ENCODE data around the gene ZNF391.

Gene ZNF391

GRCh38 chr6:27451660-27452390 lies 63.3 kb downstream of the ZNF391 start:
- Histone ChIP-seq H3K27ac (ENCODE audit: low read length) (no peak overlapping the region), H4K20me1 (ENCODE audit: insufficient read depth, low read length) (no peaks in the 10 kb centered on the region), H3K9ac (ENCODE audit: low read length) (no peak overlapping the region), H3K36me3 (replicated peaks; ENCODE audit: insufficient read depth, low read length) (peaks cover 61% of the 10 kb centered on the region), H3K4me2 (ENCODE audit: low read depth, low read length) (no peak overlapping the region), H3K4me3 (ENCODE audit: low read length) (no peak overlapping the region), H2AFZ (ENCODE audit: low read length) (no peak overlapping the region), H3K27me3 (replicated peaks; ENCODE audit: insufficient read depth, low read length) (no peaks in the 10 kb centered on the region), H3K4me1 (ENCODE audit: low read length) (no peaks in the 10 kb centered on the region), H3K9me3 (replicated peaks; ENCODE audit: insufficient read depth, low read length) (peaks cover 5% of the 10 kb centered on the region; the same call in 1 of the 2 replicates), H3F3A (ENCODE audit: insufficient read depth, low read length) (no peaks in the 10 kb centered on the region), H3K9me2 (replicated peaks; ENCODE audit: insufficient read depth, low read length) (no peaks in the 10 kb centered on the region), H3K79me2 (ENCODE audit: low read length) (no peaks in the 10 kb centered on the region)
- no peak for DNase-seq
- TF ChIP-seq EZH2 (optimal IDR thresholded peaks at IDR 0.05; ENCODE audit: low read depth, low read length) (no peak), EZH2phosphoT487 (IDR thresholded peaks at IDR 0.05; ENCODE audit: low read length) (no peak), CTCF (IDR thresholded peaks at IDR 0.05; ENCODE audit: low read length) (no peak)

DNA sequence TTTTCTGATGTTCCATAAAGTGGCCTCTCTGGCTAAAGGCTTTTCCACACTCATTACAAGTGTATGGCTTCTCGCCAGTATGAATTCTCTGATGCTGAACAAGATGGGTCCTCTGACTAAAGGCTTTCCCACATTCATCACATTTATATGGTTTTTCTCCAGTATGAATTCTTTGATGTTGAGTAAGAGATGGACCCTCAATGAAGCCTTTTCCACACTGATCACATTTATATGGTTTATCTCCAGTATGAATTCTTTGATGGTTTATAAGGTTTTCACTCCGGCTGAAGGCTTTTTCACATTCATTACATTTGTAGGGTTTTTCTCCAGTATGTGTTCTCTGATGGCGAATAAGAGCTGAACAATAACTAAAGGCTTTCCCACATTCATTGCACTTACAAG lies 63.9 kb downstream of the ZNF391 start:
- Histone ChIP-seq H4K20me1 (ENCODE audit: insufficient read depth, low read length) (no peaks in the 10 kb centered on the region), H3K27me3 (replicated peaks; ENCODE audit: insufficient read depth, low read length) (no peaks in the 10 kb centered on the region), H2AFZ (ENCODE audit: low read length) (no peak overlapping the region), H3F3A (ENCODE audit: insufficient read depth, low read length) (no peaks in the 10 kb centered on the region), H3K27ac (ENCODE audit: low read length) (no peak overlapping the region), H3K4me3 (ENCODE audit: low read length) (no peak overlapping the region), H3K9me2 (replicated peaks; ENCODE audit: insufficient read depth, low read length) (no peaks in the 10 kb centered on the region), H3K4me2 (ENCODE audit: low read depth, low read length) (no peak overlapping the region), H3K9me3 (replicated peaks; ENCODE audit: insufficient read depth, low read length) (peaks cover 5% of the 10 kb centered on the region; the same call in 1 of the 2 replicates), H3K79me2 (ENCODE audit: low read length) (no peaks in the 10 kb centered on the region), H3K4me1 (ENCODE audit: low read length) (no peaks in the 10 kb centered on the region), H3K36me3 (replicated peaks; ENCODE audit: insufficient read depth, low read length) (peaks cover 67% of the 10 kb centered on the region), H3K9ac (ENCODE audit: low read length) (no peak overlapping the region)
- TF ChIP-seq CTCF (IDR thresholded peaks at IDR 0.05; ENCODE audit: low read length) (no peak), EZH2phosphoT487 (IDR thresholded peaks at IDR 0.05; ENCODE audit: low read length) (no peak), EZH2 (optimal IDR thresholded peaks at IDR 0.05; ENCODE audit: low read depth, low read length) (no peak)
- no peak for DNase-seq

Measured in MM.1S (cell line).